Tibial artery (tissue), 4 donors: ENCODE results near the gene TCHH.
"Not testable (repeated sequence)": the region's sequence is repeated elsewhere in the genome, so short reads cannot be mapped to it uniquely, and the experiment has no call there.

ENCODE experiments used
- DNase-seq, 2 donors: peaks; one replicate each; pipeline ENCODE4 v3.0.0-alpha.2; 2019
- H3K27ac ChIP-seq, 2 donors: fragments of 200-600 bp; sonication (generic) in 1 of 2; 1 replicate in 1 of 2; 2 replicates in 1 of 2; pipeline ENCODE4 v1.5.1; 2018 to 2019; ENCODE audit warnings: mild to moderate bottlenecking in 1 of 2
- H3K27me3 ChIP-seq, 2 donors: fragments of 200-600 bp; sonication (generic) in 1 of 2; one replicate each; pipeline versions ENCODE4 v1.5.1 to v1.6.0; 2016 to 2019
- H3K36me3 ChIP-seq, 3 donors: fragments of 200-600 bp; sonication (generic) in 2 of 3; one replicate each; pipeline ENCODE4 v1.5.1; 2016 to 2019; ENCODE audit warnings: mild to moderate bottlenecking in 2 of 3
- H3K4me1 ChIP-seq, 4 donors: fragments of 200-600 bp; sonication (generic) in 2 of 4; 1 replicate in 3 of 4; 2 replicates in 1 of 4; pipeline ENCODE4 v1.5.1; 2016 to 2019
- H3K4me3 ChIP-seq, 2 donors: fragments of 200-600 bp; sonication (generic) in 1 of 2; 1 replicate in 1 of 2; 2 replicates in 1 of 2; pipeline ENCODE4 v1.5.1; 2018 to 2019; ENCODE audit warnings: mild to moderate bottlenecking in 2 of 2
- H3K9me3 ChIP-seq, 3 donors: fragments of 200-600 bp; sonication (generic) in 1 of 3; one replicate each; pipeline ENCODE4 v1.5.1; 2016 to 2019
- CTCF ChIP-seq, 2 experiments: fragments of 200-600 bp in 1 of 2; fragments of 450-650 bp in 1 of 2; IDR thresholded peaks; one replicate each; pipeline ENCODE4 v1.5.1; 2017 to 2019; ENCODE audit warnings: antibody characterized with exemption in 2 of 2, mild to moderate bottlenecking in 1 of 2, moderate library complexity in 1 of 2
- intact Hi-C: fragments of 100-400 bp; cut with DNase I; formaldehyde crosslinking; loops from one replicate; pipeline ENCODE4 v1.15.0; 2023; ENCODE audit warnings: low total_unique reads

Gene TCHH

GRCh38 chr1:152086760-152087159 lies 28.5 kb downstream of the TCHH start:
- H3K27me3 ChIP-seq: peaks cover 0 to 10% of the 10 kb centered on the region in 2 donors
- H3K27ac ChIP-seq: no peak overlapping the region
- H3K4me1 ChIP-seq: no peaks in the 10 kb centered on the region
- H3K36me3 ChIP-seq: no peaks in the 10 kb centered on the region
- H3K9me3 ChIP-seq: peaks cover 0 to under 1% (median 0%) of the 10 kb centered on the region in 3 donors
- H3K4me3 ChIP-seq: no peak overlapping the region
- no peak for DNase-seq
- TF ChIP-seq CTCF (IDR thresholded peaks at IDR 0.05): no peak
- intact Hi-C loops: no loop called here

DNA sequence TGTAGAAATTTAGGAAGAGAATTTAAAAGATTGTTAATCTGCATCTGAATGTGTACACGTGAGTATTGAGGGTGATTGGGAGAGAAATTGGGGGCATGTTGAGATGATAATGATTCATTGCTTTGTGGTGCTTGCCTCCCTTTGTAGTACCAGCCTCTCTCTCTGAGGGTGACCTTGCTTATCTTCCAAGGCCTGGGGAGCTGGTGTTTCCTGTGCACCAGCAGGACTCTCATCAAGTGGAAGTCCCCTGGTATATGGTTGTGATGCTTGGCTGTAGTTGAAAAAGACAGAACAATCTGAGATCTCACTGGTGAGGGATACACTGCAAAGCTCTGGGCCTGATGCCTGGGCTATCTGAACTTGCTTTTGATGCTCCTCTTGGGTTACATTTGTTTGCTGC lies 30.4 kb downstream of the TCHH start:
- no peaks in the 10 kb centered on the region for H3K36me3 ChIP-seq
- intact Hi-C loops: no loop called here
- H3K27me3 ChIP-seq: peaks cover 0 to 11% of the 10 kb centered on the region in 2 donors
- no peaks in the 10 kb centered on the region for H3K9me3 ChIP-seq
- no peaks in the 10 kb centered on the region for H3K4me1 ChIP-seq
- H3K4me3 ChIP-seq: no peak overlapping the region
- DNase-seq: no peak
- no peak for TF ChIP-seq CTCF (IDR thresholded peaks at IDR 0.05)
- no peak overlapping the region for H3K27ac ChIP-seq

GRCh38 chr1:152081026-152081425 lies 34.2 kb downstream of the TCHH start:
- intact Hi-C loops, H3K36me3 ChIP-seq, H3K9me3 ChIP-seq, H3K4me1 ChIP-seq, DNase-seq, H3K27ac ChIP-seq, H3K4me3 ChIP-seq: not testable (repeated sequence)
- peaks cover 0 to 11% of the 10 kb centered on the region in 2 donors for H3K27me3 ChIP-seq

GRCh38 chr1:152080494-152080893 lies 34.8 kb downstream of the TCHH start:
- DNase-seq, H3K36me3 ChIP-seq, intact Hi-C loops, H3K9me3 ChIP-seq, H3K27ac ChIP-seq, H3K4me3 ChIP-seq, H3K4me1 ChIP-seq: not testable (repeated sequence)
- peaks cover 0 to 11% of the 10 kb centered on the region in 2 donors for H3K27me3 ChIP-seq

DNA sequence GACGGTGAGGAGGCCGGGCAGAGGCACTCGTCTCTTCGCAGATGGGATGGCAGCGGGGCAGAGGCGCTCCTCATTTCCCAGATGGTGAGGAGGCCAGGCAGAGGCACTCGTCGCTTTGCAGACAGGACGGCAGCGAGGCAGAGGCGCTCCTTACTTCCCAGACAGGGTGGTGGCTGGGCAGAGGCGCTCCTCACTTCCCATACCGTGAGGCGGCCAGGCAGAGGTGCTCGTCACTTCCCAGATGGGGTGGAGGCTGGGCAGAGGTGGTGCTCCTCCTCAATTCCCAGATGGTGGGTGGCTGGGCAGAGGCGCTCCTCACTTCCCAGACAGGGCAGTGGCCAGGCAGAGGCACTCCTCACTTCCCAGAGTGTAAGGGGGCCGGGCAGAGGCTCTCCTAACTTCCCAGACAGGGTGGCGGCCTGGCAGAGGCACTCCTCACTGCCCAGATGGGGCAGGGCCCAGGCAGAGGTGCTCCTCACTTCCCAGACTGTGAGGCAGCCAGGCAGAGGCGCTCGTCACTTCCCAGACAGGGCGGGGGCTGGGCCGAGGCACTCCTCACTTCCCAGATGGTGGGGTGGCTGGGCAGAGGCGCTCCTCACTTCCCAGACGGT lies 36.3 kb downstream of the TCHH start:
- no peaks in the 10 kb centered on the region for H3K36me3 ChIP-seq
- H3K4me1 ChIP-seq: no peaks in the 10 kb centered on the region
- peaks cover 0 to 11% of the 10 kb centered on the region in 2 donors for H3K27me3 ChIP-seq
- H3K9me3 ChIP-seq: no peaks in the 10 kb centered on the region
- no peak overlapping the region for H3K4me3 ChIP-seq
- intact Hi-C loops: no loop called here
- TF ChIP-seq CTCF (IDR thresholded peaks at IDR 0.05): no peak
- H3K27ac ChIP-seq: no peak overlapping the region
- DNase-seq: no peak

- no peak for DNase-seq
- Histone ChIP-seq H3K9me3 (no peaks in the 10 kb centered on the region), H3K4me3 (no peak overlapping the region), H3K4me1 (no peaks in the 10 kb centered on the region), H3K27ac (no peak overlapping the region), H3K27me3 (peaks cover 0 to 15% of the 10 kb centered on the region in 2 donors), H3K36me3 (no peaks in the 10 kb centered on the region)
- intact Hi-C loops: no loop called here
- no peak for TF ChIP-seq CTCF (IDR thresholded peaks at IDR 0.05)
These were observed 42.9 kb downstream of the TCHH start for GRCh38 chr1:152072311-152072710.

GRCh38 chr1:152071123-152071522 lies 44.1 kb downstream of the TCHH start:
- Histone ChIP-seq H3K27me3 (peaks cover 0 to 15% of the 10 kb centered on the region in 2 donors), H3K36me3 (no peaks in the 10 kb centered on the region), H3K27ac (no peak overlapping the region), H3K9me3 (no peaks in the 10 kb centered on the region), H3K4me3 (no peak overlapping the region), H3K4me1 (no peaks in the 10 kb centered on the region)
- intact Hi-C loops: no loop called here
- no peak for TF ChIP-seq CTCF (IDR thresholded peaks at IDR 0.05)
- no peak for DNase-seq
